Gastrocnemius medialis (tissue), 4 donors: ENCODE measurements around the gene PDE9A.

ENCODE experiments used
- CTCF ChIP-seq, 5 experiments: fragments of 450-650 bp in 3 of 5; fragments of 200-600 bp in 2 of 5; sonication (generic) in 2 of 5; IDR thresholded peaks in 4 of 5; conservative IDR thresholded peaks in 1 of 5; 1 replicate in 4 of 5; 2 replicates in 1 of 5; pipeline ENCODE4 v1.5.1; 2016 to 2019; ENCODE audit warnings: antibody characterized with exemption in 5 of 5, mild to moderate bottlenecking in 3 of 5, moderate library complexity in 3 of 5
- POLR2A ChIP-seq, 2 donors: fragments of 450-650 bp; IDR thresholded peaks; one replicate each; pipeline ENCODE4 v1.6.1; 2017; ENCODE audit warnings: antibody characterized with exemption in 2 of 2, mild to moderate bottlenecking in 2 of 2, moderate library complexity in 2 of 2

GRCh38 chr21:42688226-42688840 is 34.9 kb downstream of the PDE9A start:
- TF ChIP-seq POLR2A (IDR thresholded peaks at IDR 0.05) (no peak), CTCF (IDR thresholded peaks at IDR 0.05 in 4 of 5, conservative IDR thresholded peaks at IDR 0.05 in 1 of 5) (no peak)
